Renal pelvis (tissue), 4 donors: ENCODE measurements around the gene PBX1. TPM values are rescaled to one million over a fixed set of nuclear protein-coding genes. Genes with fewer than 3 reads are reported as not detected.

Experiments
- DNase-seq: peaks from one replicate; pipeline ENCODE4 v3.0.0-alpha.2; 2013
- polyA plus RNA-seq, 3 donors: library from polyadenylated mRNA; unstranded; fragments of 120-200 nt; gene quantifications; one replicate each; pipeline ENCODE4 v1.2.1, GENCODE V29; 2013; ENCODE audit not compliant: insufficient read length in 3 of 3

Gene PBX1
- polyA plus RNA-seq, 3 donors: 139 to 152 (median 140) TPM

DNA sequence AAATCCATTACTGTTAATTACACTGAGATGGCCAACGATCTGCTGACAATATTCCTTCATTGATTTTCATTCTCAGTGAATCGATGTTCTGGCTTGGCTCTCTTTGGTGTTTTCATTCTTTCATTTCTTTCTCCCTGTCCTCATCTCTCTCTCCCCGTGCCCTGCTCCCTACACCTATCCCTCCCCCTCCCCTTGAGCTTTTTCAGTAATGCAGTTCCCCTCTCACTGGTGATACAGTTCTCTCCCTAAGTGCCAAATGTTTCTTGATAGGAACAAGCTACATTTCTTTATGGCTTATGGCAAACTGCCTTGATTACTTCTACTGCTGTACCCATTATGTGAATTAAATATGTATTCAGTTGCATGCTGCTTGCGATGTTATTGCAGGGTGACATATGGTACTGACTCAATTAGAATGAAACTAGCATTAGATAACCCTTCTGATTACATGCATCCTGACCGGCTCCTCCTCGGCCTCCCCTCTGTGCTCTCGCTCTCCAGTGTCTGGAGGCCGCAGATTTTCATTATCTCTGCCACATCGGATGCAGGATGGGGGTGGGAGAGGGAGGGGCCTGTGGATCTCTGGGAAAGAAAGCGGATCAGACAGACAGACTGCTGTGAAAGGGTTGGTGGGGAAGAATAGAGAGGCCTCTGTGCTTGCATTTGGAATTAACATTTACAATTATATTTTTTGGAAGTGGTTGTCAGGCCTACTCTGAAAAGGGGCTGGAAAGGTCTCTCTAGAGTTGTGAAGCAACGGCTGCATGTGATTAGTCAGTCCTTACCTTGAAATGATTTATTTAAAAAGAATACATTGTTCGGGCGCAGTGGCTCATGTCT, 130.9 kb downstream of the PBX1 start:
- DNase-seq: no peak

DNA sequence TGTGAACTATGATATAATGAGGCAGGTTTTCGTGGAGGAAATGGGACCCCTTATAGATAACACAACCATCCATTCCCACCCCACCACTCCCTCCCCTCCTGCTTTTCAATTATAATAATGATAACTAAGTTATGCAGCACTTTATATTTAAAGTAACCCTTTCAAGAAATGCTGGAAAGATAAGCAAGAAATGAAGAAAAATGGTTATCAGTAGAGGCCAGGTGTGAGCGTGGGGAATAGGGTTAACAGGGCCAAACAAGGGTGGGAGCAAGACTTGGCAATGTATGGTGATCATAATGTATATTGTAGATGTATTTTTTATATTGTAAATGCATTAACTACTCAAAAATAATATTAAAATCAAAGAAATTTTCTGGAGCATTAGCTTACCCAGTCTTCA, 133.4 kb downstream of the PBX1 start:
- DNase-seq: no peak

GRCh38 chr1:164693564-164694359, 134.8 kb downstream of the PBX1 start:
- no peak for DNase-seq

GRCh38 chr1:164694505-164694904, 135.5 kb downstream of the PBX1 start:
- no peak for DNase-seq

- no peak for DNase-seq
These were observed 137.1 kb downstream of the PBX1 start for GRCh38 chr1:164695956-164696665.

- no peak for DNase-seq
These were observed 141.0 kb downstream of the PBX1 start for GRCh38 chr1:164699815-164700491.

GRCh38 chr1:164700683-164701082, 141.7 kb downstream of the PBX1 start:
- no peak for DNase-seq

GRCh38 chr1:164701189-164701761, 142.3 kb downstream of the PBX1 start:
- DNase-seq: no peak

DNA sequence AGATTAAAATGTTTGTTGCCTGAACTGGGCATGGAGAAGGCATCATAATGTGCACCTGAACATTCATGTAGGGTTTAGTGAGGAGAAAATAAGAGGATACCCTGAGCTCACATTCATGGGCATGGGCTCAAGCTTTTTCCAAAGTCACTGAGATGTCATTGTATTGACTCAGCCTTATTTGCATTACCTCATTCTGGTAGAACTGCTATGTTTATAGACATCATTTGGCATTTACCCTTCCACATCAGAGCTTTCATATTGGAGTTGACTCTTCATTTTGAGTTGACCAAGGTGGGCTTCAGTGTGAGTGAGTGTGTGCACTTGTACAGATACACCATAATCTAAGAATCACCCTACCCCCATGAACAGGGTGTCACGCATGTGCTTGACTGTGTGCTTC, 143.2 kb downstream of the PBX1 start:
- no peak for DNase-seq

DNA sequence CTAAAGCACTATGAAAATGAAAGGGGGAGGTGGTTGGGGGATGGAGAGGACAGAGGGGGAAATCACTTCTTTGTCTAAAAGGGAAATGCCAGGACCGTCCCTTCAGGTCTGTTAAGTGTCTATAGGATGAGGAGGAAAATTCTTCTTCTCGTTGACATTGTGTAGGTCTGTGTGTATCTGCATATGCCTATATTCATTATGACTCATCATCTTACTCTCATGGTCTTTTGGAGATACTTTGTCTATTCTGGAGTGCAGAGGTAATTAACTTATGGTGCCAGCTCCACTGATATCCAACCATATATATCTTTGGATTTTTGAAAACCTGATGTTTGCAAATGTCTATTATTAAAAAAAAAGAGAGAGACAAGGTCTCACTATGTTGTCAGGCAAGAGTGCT, 143.7 kb downstream of the PBX1 start:
- DNase-seq: no peak

DNA sequence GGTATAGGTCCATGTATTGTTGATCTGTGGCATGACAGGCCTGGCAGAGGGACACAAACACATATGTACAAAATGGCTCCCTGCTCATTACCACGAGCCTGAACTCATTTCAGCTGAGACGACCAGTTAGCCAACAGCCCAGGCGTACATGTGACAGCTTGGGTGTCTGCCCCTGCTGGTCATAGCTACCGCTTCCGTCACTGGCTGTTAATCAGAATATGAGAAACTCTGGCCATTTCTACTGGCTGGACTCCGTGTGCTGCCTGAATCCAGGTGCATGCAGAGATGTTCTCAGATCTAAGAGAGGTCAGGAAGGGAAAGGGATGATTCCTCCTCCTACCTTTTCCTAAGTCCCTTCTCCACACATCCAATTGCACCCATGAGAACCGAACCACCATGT, 144.5 kb downstream of the PBX1 start:
- DNase-seq: no peak

DNA sequence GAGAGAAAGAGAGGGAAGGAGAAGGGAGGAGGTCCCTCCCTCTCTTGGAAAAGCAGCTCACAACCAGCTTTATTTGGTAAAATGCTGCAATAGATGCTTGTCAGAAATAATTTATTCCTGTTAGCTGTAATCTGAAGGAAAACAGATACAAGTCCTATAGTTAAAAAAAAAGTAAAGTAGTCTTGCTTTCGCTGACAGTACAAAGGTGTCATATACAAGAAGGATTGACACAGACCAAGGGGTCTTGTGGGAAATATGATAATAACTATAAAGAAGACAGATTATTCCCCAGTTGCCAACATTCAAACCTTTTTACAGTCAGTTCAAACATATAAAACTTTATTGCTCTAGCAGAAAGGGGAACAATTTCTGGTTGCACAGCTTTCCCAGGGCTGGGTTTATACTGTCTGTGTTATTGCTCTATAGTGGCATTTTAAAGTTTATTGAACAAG, 145.0 kb downstream of the PBX1 start:
- no peak for DNase-seq

DNA sequence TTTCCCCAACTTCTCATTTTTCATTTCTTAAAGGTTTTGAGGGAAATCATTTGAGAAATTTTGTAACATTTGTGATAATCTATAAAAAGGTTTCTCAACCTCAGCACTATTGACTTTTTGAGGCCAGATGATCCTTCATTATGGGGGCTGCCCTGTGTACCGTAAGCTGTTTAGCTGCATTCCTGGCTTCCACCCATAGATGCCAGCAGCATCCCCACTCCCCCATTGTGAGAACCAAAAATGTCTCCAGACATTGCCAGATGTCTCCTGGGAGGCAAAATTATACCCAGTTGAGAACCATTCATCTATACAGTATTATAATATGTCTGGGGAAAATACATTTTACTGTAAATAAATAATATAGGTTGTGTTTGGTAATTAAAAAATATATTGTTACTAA, 146.0 kb downstream of the PBX1 start:
- DNase-seq: no peak

- no peak for DNase-seq
These were observed 147.6 kb downstream of the PBX1 start for GRCh38 chr1:164706606-164706987.

DNA sequence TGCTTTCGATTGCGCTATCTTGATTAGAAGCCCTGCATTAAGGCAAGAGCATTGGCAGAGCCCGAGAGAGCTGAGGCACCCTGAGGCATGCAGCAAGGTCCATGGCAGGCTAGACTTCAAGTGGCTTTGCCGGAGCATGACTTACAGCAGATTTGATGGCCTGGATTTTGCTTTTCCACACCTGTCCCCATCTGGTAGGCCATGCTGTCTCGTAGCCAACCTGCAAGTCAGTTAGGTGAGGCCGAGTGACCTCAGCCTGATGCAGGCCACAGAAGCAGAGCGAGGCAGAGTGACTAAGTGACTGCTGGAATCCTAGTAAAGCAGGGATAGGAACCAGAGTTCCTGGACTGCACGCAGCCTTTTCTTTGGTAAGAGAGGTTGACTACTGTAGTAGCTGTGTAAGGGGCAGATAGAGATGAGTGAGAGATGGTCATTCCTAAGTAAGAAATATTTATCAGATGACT, 148.9 kb downstream of the PBX1 start:
- no peak for DNase-seq

DNA sequence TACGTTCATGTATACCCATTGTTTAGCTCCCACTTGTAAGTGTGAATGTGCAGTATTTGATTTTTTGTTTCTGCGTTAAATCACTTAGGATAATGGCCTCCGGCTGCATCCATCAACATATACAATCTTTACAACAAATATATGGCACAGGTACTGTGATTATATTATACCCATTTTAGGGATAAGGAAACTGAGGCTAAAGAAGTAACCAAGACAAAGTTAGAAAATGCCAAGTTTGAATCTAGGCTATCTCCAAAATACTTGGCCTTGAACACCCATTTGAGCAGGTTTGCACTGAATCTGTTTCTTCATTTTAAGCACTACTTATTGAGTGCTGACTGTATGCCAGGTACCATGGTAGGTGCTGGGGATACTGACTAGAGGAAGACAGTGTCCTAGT, 149.6 kb downstream of the PBX1 start:
- no peak for DNase-seq

GRCh38 chr1:164709126-164709525, 150.1 kb downstream of the PBX1 start:
- DNase-seq: no peak

DNA sequence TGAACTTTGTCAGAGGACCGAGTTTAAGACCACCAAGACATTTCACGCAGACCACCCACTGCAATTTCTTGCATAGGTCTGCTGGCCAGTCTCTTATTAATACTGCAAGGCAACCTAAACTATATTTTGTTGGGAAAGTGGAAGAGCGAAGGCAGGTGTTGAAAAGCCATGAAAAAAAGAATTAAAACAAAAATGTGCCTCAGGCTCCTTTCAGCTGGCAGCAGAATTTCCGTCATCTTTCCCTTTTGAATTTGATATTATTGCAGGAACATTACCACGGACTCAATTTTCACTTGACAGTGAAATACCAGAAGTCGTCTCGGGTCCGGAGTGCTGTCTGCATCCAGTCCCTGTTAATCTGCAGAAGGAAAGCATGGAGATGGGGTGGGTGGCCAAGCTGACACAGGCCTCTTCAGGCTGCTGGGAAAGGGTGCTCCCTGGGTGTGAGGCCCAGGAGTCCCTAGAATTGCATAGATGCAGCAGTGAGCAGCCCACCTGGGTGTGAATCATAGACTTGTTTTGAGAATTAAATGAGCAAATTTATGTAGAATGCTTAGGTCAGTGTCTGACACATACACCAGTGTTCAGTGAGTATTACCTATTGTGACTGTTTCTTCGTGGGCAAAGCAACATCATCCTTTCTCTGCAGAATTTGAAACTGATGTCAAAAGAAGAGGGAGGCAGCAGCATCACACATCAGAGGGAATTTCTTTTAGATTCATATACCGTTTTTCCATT, 150.7 kb downstream of the PBX1 start:
- no peak for DNase-seq

- DNase-seq: no peak
These were observed 153.4 kb downstream of the PBX1 start for GRCh38 chr1:164712131-164713036.
